GM18498 (cell line): Measurements from ENCODE around the gene LRRC15.

Experiments used
- ATAC-seq: cut with Tn5 transposase; IDR thresholded peaks from one replicate; pipeline ENCODE4 v1.9.1; 2021; ENCODE audit warnings: mild to moderate bottlenecking, moderate library complexity; ENCODE audit not compliant: unreplicated experiment

LRRC15 gene

GRCh38 chr3:194386066-194386465 is 16.5 kb upstream of the LRRC15 start:
- ATAC-seq = no peak

DNA sequence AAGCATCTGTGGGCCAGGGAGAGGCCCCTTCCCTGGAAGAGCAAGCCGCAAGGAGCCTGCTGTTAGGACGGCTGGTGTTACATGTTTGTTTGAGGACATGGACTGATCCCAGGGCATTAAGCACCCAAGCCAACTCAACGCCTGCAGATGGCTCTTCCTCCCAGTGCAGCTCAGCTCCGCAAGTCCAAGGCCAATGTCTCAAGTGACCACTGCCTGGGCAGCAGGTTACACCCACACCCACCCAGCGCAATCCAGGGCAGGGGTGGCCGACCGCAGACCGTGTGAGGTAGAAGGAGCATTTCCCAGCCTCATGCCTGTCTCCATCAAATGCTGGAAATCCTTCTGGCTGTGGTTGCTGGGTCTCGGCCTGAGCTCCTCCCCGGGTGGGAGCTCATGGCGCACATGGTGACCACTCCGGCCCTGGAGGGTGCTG is 15.0 kb upstream of the LRRC15 start:
- no peak for ATAC-seq

- ATAC-seq = no peak
Measured at GRCh38 chr3:194384156-194384555, 14.6 kb upstream of the LRRC15 start.

- no peak for ATAC-seq
Measured at GRCh38 chr3:194383276-194383940, 13.9 kb upstream of the LRRC15 start.

DNA sequence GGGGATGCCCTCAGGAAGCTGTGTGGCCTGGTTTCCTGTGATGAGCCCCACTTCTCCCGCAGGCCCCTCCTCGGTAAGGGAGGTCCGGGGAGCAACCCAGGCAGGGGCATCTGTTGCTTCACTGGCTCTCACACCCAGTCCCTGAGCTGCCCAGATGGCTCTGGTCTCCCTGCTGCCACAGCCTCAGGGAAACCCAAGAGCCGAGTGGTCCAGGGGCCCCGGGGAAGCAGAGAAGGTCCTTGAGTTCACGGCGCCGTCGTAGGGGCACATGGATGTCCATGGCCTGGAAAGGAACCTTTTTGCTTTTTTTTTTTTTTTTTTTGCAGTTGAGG is 13.3 kb upstream of the LRRC15 start:
- ATAC-seq = no peak

DNA sequence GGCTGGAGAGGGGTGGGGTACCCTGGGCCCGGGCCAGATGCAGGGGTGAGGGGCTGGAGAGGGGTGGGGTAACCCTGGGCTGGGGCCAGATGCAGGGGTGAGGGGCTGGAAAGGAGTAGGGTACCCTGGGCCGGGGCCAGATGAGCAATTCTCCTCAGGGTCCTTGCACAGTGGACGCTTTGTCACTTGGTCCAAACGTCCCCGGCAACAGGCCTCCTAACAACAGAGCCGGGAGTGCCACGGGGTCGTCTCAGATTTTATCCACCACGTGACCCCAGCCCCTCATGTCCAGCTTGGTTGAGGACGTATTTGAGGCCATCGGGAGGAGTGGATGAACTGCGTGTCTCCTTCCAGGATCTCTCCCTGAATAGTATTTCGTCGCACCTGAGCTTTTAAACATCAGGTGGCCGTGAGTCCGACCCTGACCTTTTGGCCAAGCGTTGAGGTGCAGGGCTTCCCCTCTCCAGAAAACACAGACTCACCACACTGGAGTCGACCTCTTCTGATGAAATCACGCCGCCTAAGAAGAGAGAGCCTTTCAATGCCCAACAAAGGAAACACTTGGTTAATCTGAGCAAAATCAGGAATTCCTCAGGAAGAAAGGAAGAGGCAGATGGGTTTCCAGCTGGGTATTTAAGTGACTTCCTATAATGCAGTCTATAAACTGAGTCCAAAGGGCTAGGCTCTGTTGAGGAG is 12.8 kb upstream of the LRRC15 start:
- ATAC-seq = no peak

GRCh38 chr3:194381460-194381875 is 11.9 kb upstream of the LRRC15 start:
- no peak for ATAC-seq

DNA sequence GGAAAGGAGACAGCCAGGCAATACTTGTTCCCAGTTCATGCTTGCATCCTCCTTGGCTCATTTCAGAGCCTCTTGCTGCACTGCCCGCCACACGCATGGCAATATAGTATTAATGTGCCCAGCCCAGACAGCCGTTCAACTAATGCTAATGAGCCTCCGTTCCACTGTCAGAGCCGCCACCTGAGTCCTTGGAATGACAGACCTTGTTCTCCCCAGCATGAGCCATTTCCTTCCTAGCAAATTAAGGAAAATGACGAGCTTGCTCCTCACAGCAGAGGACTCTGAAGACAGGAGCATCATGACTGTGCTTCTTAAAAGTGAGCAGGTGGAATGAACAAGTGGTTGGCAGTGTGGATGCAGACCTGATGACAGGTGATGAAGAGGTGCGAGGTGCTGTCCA is 10.8 kb upstream of the LRRC15 start:
- no peak for ATAC-seq

DNA sequence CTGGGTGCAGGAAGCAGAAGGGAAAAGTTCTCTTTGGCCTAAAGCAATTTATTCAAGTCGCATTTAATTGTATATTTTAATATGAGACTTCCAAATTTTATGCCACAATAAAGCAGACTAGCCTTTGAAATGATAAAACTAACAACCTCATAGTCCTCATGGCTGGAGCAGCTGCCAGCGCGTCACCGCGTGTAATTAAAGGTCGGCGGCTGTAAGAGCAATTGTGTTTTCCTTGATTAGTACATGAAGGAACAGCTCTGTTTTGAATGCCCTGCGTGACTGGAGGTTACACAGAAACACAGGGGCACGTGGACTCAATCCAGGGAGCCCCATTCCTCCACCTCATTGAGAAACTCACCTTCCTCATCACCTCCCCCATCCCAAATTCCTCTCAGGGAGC is 10.1 kb upstream of the LRRC15 start:
- no peak for ATAC-seq

DNA sequence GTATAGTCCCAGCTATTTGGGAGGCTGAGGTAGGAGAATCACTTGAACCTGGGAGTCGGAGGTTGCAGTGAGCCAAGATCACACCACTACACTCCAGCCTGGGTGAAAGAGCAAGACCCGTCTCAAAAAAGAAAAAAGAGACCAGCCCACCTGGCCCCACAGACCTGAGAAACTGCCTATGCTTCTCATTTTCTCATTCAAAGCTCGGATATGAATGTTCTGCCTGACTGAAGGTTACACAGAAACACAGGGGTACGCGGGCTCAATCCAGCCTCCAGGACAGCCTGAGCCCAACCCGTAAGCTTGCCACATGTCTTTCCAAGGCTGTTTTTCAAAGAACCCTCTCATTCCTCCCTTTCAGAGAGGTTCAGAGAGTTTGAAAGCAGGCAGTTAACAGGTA is 9.7 kb upstream of the LRRC15 start:
- no peak for ATAC-seq

DNA sequence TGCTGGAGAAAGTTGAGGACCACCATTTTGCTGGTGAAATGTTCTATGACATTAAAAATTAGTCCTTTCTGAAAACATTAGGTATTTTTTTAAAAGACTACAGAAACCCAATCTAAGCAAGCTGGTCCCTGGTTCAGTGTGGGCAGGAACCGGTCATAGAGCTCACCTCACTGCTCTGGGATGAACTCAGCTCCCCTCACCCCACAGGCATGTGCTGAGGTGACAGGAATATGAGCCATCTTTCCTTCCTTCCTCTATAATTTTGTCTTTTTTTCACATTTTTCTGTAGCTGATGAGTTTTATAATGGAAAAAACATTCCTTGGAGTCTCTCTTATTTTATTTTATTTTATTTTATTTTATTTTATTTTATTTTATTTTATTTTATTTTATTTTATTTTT is 8.2 kb upstream of the LRRC15 start:
- no peak for ATAC-seq

DNA sequence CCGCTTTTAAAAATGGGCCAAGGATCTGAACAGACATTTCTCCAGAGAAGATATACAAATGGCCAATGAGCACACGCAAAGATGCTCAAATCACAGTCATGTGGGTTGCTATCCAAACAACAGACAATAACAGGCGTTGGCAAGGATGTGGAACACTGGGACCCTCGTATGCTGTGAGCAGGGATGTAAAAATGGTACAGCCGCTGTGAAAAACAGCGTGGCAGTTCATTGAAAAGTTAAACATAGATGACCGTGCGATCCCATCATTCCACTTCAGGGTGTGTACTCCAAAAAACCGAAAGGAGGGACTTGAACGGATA is 6.7 kb upstream of the LRRC15 start:
- ATAC-seq = no peak

DNA sequence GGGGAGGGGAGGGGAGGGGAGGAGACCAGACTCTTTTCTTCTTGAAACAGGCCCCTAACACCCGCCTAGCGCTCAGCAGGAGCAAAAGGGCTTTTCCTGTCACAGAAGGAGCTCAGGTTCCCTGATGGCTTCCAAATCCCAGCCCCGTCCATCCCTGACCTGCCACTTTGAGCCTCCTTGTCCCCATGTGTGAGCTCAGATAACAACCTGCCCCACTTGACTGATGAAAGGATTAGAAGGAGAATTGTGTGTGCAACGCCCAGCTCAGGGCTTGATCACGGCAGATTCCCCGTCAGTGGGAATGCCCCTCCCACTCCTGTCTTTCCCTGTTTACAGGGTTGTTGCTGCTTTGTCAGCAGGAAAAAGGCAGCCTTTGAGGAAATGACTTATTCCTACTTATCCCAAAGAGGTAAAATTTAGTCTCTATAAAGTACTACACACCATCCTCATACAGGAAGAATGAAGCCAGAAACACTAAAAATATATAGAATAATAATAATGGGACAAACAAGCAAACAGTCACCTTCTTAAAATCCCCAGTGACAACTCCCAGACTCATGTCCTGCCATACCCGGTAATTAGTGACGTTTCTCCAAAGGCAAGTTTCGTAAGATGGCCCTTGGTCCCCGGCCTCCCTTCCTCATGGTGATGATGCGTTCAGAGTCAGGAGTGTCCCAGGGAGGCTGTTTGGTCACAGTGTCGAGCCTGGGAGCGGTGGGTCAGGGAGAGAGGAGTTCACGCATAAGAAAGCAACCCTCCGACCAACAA is 6.1 kb upstream of the LRRC15 start:
- ATAC-seq = no peak

DNA sequence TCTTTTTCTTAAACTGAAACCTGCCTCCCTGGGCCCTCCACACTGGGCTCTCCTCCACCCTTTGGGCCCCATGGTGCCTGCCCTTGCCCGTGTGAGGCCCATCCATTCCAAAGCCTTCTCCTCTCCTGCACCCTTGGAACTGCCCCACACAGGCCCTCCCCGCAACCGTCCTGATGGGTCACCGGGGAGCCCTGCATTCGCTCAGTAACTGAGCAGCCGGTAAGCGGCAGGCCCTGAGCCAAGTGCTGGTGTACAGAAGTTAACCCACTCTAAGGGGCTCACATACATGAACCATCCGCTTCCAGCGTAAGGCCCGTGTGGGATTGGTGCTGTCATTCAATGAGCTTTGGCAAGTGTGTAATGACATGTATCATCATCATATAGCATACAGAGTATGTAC is 5.4 kb upstream of the LRRC15 start:
- no peak for ATAC-seq

DNA sequence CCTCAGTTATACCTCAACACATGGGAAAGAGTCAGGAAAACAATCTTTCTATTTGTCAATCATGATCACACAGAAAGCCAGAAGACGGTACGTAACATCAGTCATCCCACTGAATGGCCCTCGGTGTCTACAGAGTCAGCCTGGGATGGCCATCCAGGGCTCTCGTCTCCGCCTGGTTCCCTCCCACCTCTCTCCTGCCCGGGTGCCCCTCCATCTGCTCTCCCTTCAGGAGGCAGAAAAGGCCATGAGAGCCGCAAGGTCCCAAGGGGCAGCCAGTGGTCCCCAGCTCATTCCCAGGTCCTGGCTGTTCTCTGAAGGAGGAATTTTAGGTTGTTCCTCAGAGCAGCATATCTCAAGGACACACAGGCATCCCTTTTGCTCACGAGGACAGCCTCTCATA is 4.4 kb upstream of the LRRC15 start:
- ATAC-seq = no peak

DNA sequence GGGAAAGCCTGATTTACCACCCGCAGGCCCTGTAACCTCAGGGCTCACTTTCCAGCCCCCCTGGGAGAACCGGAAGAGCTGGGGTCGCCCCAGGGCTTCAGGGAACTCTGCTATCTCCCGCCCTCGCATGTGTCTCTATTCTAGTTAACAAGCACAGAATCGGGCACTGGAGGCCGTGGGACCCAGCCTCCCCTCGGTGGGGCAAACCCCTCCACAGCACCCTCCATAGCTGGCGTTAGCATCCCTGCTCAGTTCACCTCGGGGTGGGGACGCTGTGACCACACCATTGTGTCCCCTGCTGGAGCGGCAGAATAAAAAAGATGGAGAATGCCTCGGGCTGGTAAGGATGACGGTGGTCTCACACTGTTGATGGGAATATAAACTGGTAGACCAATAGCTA is 3.5 kb upstream of the LRRC15 start:
- ATAC-seq = no peak

- no peak for ATAC-seq
Measured at GRCh38 chr3:194370753-194371152, 1.2 kb upstream of the LRRC15 start.

GRCh38 chr3:194368918-194369317 is 625 bp downstream of the LRRC15 start:
- ATAC-seq = no peak

GRCh38 chr3:194367992-194368841 is 1.3 kb downstream of the LRRC15 start:
- ATAC-seq = no peak

- ATAC-seq = no peak
Measured at GRCh38 chr3:194365978-194366490, 3.5 kb downstream of the LRRC15 start.

DNA sequence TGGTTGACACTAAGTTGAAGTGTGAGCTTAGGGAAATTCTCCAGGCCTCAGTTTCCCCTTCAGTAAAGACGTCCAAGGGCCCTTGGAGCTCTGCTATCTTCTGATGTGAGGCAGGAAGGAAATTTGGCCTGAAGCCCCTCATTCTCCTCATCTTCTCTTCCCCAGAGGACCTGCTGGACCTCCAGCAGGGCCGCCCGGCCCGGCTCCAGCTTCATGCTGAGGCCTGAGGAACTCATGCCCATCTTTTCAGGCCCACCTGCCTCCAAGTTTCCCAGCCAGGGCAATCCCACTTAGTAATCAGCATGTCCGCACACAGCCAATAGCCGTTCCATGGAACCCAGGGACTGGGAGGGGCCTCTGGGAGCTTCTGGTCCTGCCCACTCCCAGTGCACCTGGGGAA is 4.0 kb downstream of the LRRC15 start:
- ATAC-seq = no peak
